Karpas-422 (cell line): ENCODE data around the gene ZNF683. TPM values are rescaled to one million over a fixed set of nuclear protein-coding genes. Genes with fewer than 3 reads are reported as not detected.

Source experiments
- DNase-seq: peaks from one replicate; pipeline ENCODE4 v3.0.0-alpha.2; 2015
- H2AFZ ChIP-seq: fragments of 200-600 bp; sonication (generic); 2 replicates; pipeline ENCODE4 v1.6.1; 2014; ENCODE audit warnings: antibody characterized with exemption, low read length, mixed read lengths
- H3K27ac ChIP-seq: fragments of 200-600 bp; sonication (generic); 2 replicates; pipeline ENCODE4 v1.5.1; 2014; ENCODE audit warnings: mild to moderate bottlenecking, low read length, moderate library complexity
- H3K27me3 ChIP-seq: fragments of 200-600 bp; sonication (generic); 2 replicates; pipeline ENCODE4 v1.6.1; 2014; ENCODE audit warnings: low read length, mixed read lengths
- H3K36me3 ChIP-seq: fragments of 200-600 bp; sonication (generic); 2 replicates; pipeline ENCODE4 v1.6.1; 2014; ENCODE audit warnings: low read length, mixed read lengths; ENCODE audit not compliant: insufficient read depth
- H3K4me1 ChIP-seq: fragments of 200-600 bp; sonication (generic); 2 replicates; pipeline ENCODE4 v1.6.1; 2014; ENCODE audit warnings: mild to moderate bottlenecking, low read length, mixed read lengths
- H3K4me2 ChIP-seq: fragments of 200-600 bp; sonication (generic); 2 replicates; pipeline ENCODE4 v1.6.1; 2014; ENCODE audit warnings: low read length, low read depth, mild to moderate bottlenecking; ENCODE audit not compliant: poor library complexity, severe bottlenecking
- H3K4me3 ChIP-seq: fragments of 200-600 bp; sonication (generic); 2 replicates; pipeline ENCODE4 v1.5.1; 2014; ENCODE audit warnings: mild to moderate bottlenecking, antibody characterized with exemption, low read length, mixed read lengths
- H3K79me2 ChIP-seq: fragments of 200-600 bp; sonication (generic); 2 replicates; pipeline ENCODE4 v1.6.1; 2014; ENCODE audit warnings: mild to moderate bottlenecking, low read length, mixed read lengths
- H3K9ac ChIP-seq: fragments of 200-600 bp; sonication (generic); 2 replicates; pipeline ENCODE4 v1.6.0; 2014; ENCODE audit warnings: low read length
- H3K9me2 ChIP-seq: fragments of 200-600 bp; sonication (generic), shearing (Covaris generic); replicated peaks from 2 replicates; pipeline ENCODE4 v1.6.0; 2014; ENCODE audit warnings: mild to moderate bottlenecking, low read length, moderate library complexity; ENCODE audit not compliant: insufficient read depth
- H3K9me3 ChIP-seq: fragments of 300-700, 200-600 bp; sonication (generic); 2 replicates; pipeline ENCODE4 v1.6.1; 2014; ENCODE audit warnings: low read length, mixed read lengths
- H4K20me1 ChIP-seq: fragments of 200-600 bp; sonication (generic); 2 replicates; pipeline ENCODE4 v1.6.1; 2014; ENCODE audit warnings: mild to moderate bottlenecking, antibody characterized with exemption, low read length, low read depth; ENCODE audit not compliant: insufficient read depth
- total RNA-seq: library from RNA; depleted of rRNA; stranded (reverse); fragments of >200 nt; shearing (Covaris generic); gene quantifications from 2 replicates; pipeline ENCODE4 v1.2.3, GENCODE V29; 2014; ENCODE audit warnings: low replicate concordance

ZNF683 gene
- total RNA-seq, 1 experiment from 2014 or later: not detected

DNA sequence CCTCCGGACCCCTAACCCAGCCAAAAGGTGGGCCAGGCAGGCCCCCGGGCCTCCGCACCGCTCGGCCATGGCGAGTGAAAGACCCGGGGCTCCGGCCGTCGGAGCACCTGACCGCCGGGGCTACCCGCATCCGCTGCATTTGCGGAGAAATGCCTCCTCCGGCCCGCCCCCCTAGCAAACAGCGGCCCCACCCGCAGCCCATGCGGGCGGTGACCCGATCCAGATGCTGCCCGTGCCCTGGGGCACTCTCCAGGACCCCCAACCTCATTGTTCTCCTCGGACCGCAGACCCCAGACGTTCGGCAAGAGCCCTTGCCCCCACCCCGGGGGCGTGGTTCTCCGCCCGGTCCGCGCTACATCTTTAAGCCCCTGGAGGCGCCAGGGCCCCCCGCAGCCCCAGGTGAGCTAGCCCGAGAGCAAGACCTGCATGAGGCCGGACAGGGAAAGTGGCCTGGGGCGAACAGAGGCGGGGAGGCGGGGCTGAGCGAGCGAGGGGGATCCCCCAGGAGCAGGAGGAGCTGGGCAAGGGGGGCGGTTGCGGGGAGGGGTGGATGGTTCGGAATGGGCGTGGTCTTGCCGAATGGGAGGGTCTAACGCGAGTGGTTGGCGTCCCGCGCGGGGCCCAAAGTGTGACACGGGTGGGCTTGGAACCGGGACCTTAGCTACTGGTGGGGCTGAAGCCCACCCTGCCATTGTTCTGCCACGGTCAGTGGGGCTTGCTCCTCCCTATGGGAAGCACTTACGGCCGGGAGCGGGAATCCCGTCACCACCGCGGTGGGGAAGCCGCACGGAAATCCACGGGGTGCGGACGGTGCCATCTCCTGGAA, 12.4 kb downstream of the ZNF683 start:
- Histone ChIP-seq H3K4me1 (peaks cover 5% of the 10 kb centered on the region), H3K36me3 (no peaks in the 10 kb centered on the region), H3K27ac (no peak overlapping the region), H3K27me3 (no peaks in the 10 kb centered on the region), H4K20me1 (no peaks in the 10 kb centered on the region), H3K4me3 (no peak overlapping the region), H3K9me3 (no peaks in the 10 kb centered on the region), H3K9me2 (no peaks in the 10 kb centered on the region), H3K9ac (no peak overlapping the region), H3K79me2 (no peaks in the 10 kb centered on the region), H3K4me2 (no peak overlapping the region), H2AFZ (no peak overlapping the region)
- no peak for DNase-seq

DNA sequence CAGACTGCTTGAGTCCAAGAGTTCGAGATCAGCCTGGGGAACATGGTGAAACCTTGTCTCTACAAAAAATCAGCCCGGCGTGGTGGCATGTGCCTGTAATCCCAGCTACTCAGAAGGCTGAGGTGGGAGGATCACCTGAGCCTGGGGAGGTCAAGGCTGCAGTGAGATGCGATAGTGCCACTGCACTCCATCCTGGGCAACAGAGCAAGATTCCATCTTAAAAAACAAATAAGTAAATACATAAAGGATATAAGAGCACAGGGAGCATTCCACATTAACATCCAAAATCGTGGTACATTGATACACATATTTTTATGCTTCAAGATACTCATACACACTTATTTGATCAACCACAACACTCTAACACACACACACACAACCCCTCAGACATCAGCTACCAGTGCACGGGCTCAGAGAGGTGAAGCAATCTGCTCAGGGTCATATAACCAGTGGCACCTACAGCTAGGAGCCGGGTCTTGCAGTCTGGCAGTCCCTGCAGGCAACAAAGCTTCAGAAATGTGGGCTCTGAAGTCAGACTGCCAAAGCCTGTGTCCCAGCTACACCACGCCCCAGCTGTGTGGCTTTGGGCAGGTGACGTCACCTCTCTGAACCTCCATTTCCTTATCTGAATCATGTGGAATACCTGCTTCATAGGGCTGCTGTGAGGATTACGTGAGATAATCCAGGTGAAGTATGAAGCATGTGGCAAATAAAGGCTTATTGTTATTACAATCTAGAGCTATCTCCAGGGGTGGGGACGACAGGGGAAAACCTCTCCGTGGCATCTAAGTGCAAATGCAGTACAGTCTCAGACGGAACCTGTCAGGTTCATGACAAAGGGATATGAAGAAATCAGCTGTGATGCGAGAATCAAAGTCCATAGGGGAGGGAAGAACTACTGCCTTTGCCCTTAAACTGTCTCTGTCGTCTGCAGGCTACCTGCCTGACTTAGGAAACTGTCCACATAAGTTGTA, 13.9 kb downstream of the ZNF683 start:
- no peak overlapping the region for H3K27ac ChIP-seq
- DNase-seq: peak; percentile 65
- no peaks in the 10 kb centered on the region for H4K20me1 ChIP-seq
- H3K9ac ChIP-seq: 0 out of 2 replicates have a peak overlapping the region, but pooled peaks have one; percentile 14
- H2AFZ ChIP-seq: peak overlapping the region; percentile 79; the same call in 1 of the 2 replicates
- no peaks in the 10 kb centered on the region for H3K79me2 ChIP-seq
- no peaks in the 10 kb centered on the region for H3K27me3 ChIP-seq
- H3K4me3 ChIP-seq: no peak overlapping the region
- no peak overlapping the region for H3K4me2 ChIP-seq
- H3K9me2 ChIP-seq: no peaks in the 10 kb centered on the region
- H3K36me3 ChIP-seq: no peaks in the 10 kb centered on the region
- H3K4me1 ChIP-seq: peaks cover 5% of the 10 kb centered on the region
- H3K9me3 ChIP-seq: no peaks in the 10 kb centered on the region

DNA sequence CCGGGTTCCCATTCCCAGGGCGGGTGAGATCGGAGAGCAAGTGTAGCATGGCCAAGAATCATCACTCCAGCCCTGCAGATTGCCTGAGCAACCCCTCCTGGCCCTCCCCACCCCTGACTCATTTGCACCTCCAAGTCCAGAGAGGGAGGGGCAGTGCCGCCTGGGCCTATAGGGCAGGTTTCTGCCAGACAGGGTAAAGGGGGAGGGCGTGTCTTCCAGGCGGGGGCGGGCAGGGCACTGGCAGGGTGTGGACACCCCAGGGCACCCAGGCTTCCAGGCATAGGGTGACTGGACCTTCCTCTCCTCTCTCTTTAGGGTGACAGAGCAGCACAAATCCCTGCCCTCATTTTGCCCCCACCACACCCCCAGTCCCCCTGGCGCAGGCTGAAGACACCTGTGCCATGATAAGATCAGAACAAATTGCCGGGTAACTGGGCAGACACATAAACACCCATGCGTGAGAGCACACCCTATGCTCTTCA, 15.4 kb downstream of the ZNF683 start:
- no peaks in the 10 kb centered on the region for H3K9me3 ChIP-seq
- H3K36me3 ChIP-seq: no peaks in the 10 kb centered on the region
- peaks cover 5% of the 10 kb centered on the region for H3K4me1 ChIP-seq
- H4K20me1 ChIP-seq: no peaks in the 10 kb centered on the region
- no peak overlapping the region for H2AFZ ChIP-seq
- no peaks in the 10 kb centered on the region for H3K27me3 ChIP-seq
- no peak overlapping the region for H3K4me2 ChIP-seq
- DNase-seq: no peak
- H3K27ac ChIP-seq: no peak overlapping the region
- H3K9ac ChIP-seq: no peak overlapping the region
- H3K4me3 ChIP-seq: no peak overlapping the region
- H3K9me2 ChIP-seq: no peaks in the 10 kb centered on the region
- H3K79me2 ChIP-seq: no peaks in the 10 kb centered on the region

DNA sequence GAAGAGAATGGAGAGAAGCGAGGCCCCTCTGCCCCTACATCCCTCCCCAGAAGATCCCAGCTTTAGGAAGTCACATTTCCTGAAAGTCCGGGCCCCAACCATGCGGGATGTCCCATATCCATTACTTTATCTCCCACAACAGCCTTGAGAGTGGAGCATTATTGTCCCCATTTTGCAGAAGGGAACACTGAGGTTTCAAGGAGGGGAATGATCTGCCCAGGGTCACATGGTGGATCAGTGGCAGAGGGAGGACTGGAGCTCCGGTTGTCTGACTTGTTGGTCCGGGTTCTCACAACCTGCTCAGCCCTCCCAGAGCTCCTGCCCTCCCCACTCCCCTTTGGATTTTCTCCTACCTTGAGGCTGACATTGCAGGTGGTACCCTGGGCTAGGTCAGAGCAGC, 16.4 kb downstream of the ZNF683 start:
- no peaks in the 10 kb centered on the region for H3K9me3 ChIP-seq
- no peak for DNase-seq
- no peak overlapping the region for H2AFZ ChIP-seq
- no peaks in the 10 kb centered on the region for H3K79me2 ChIP-seq
- no peak overlapping the region for H3K4me3 ChIP-seq
- H4K20me1 ChIP-seq: no peaks in the 10 kb centered on the region
- H3K4me2 ChIP-seq: no peak overlapping the region
- H3K27ac ChIP-seq: no peak overlapping the region
- no peaks in the 10 kb centered on the region for H3K36me3 ChIP-seq
- no peaks in the 10 kb centered on the region for H3K9me2 ChIP-seq
- no peaks in the 10 kb centered on the region for H3K27me3 ChIP-seq
- H3K4me1 ChIP-seq: peaks cover 5% of the 10 kb centered on the region
- no peak overlapping the region for H3K9ac ChIP-seq

DNA sequence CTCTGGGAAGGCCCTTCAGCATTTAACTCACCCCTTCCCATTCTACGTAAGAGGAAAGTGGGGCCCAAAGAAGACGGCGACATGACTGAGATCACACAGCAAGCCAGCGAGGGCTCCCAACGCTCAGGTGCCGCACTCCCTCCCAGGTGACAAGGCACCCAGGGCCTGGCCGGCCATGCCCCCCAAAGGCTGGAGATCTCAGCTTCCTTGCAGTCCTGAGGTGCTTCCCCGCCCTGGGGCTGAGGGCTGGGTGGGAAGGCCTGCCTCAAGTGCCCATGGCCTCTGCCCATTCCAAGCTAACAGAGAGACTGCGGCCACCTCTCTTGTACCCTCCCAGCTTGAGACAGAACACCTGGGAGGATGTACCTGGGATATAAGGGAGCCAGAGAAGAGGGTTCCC, 17.6 kb downstream of the ZNF683 start:
- DNase-seq: no peak
- H3K4me2 ChIP-seq: no peak overlapping the region
- no peak overlapping the region for H3K9ac ChIP-seq
- no peaks in the 10 kb centered on the region for H4K20me1 ChIP-seq
- no peak overlapping the region for H2AFZ ChIP-seq
- H3K4me1 ChIP-seq: peaks cover 5% of the 10 kb centered on the region
- H3K36me3 ChIP-seq: no peaks in the 10 kb centered on the region
- H3K79me2 ChIP-seq: no peaks in the 10 kb centered on the region
- no peak overlapping the region for H3K4me3 ChIP-seq
- no peaks in the 10 kb centered on the region for H3K9me2 ChIP-seq
- no peaks in the 10 kb centered on the region for H3K9me3 ChIP-seq
- H3K27ac ChIP-seq: no peak overlapping the region
- no peaks in the 10 kb centered on the region for H3K27me3 ChIP-seq

DNA sequence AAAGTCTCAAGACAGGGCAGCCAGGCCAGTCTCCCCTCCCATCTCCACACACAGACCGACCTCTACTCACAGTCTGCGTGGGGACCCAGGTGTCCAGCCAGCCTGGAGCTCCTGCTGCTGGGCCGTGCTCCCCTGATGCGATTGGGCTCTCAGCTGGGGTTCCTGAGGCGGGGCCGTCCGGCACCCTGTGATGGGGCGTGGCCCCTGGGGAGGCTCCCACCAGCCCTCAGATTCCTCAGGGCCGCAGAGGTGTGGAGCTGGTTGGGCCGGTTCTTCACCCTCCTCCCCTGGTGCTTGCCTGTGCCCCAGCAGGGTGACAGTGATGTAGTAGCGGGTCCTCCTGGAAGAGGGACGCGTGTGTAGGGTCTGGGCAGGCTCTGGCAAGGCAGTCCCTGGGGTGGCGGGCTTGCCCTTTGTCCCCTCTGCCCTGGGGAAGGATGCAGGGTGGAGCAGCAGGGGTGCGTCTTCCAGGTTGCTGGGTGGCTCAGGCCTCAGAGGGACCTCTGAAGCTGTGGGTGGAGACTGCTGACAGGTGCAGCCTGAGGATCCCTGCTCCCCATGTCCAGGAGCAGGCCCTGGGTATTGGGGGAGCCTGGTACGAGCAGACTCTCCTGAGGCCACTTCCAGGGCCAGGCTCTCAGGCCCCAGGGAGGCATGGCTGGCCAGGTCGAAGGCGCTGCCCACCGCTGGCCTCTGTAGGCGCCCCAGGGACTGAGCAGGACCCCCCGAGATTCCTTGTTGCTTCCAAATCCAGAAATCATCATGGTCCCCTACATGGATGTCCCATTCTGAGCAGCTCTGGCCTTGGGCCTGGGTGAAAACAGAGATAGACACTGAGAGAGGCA, 18.4 kb downstream of the ZNF683 start, which contains the start of gene CRYBG2:
Gene CRYBG2, minus strand, starts transcription at position 155 of the 845 bp plus-strand sequence. CDS start 7,473 bp downstream, outside the sequence.
- no peaks in the 10 kb centered on the region for H3K36me3 ChIP-seq
- H3K9ac ChIP-seq: no peak within 1 kb of the TSS
- H3K4me3 ChIP-seq: no peak within 1 kb of the TSS
- H3K4me1 ChIP-seq: peaks cover 5% of the 10 kb centered on the region
- no peak for DNase-seq
- no peaks in the 10 kb centered on the region for H4K20me1 ChIP-seq
- no peak within 1 kb of the TSS for H2AFZ ChIP-seq
- no peak within 1 kb of the TSS for H3K4me2 ChIP-seq
- H3K9me2 ChIP-seq: no peaks in the 10 kb centered on the region
- H3K9me3 ChIP-seq: no peaks in the 10 kb centered on the region
- H3K27me3 ChIP-seq: no peaks in the 10 kb centered on the region
- no peaks in the 10 kb centered on the region for H3K79me2 ChIP-seq
- H3K27ac ChIP-seq: no peak within 1 kb of the TSS

GRCh38 chr1:26353210-26353859, 19.2 kb downstream of the ZNF683 start:
- H3K36me3 ChIP-seq: no peaks in the 10 kb centered on the region
- no peaks in the 10 kb centered on the region for H3K9me3 ChIP-seq
- H3K4me3 ChIP-seq: no peak overlapping the region
- H3K9me2 ChIP-seq: no peaks in the 10 kb centered on the region
- H4K20me1 ChIP-seq: no peaks in the 10 kb centered on the region
- H3K79me2 ChIP-seq: no peaks in the 10 kb centered on the region
- H3K9ac ChIP-seq: no peak overlapping the region
- H3K27ac ChIP-seq: no peak overlapping the region
- H3K4me2 ChIP-seq: no peak overlapping the region
- H3K4me1 ChIP-seq: no peaks in the 10 kb centered on the region
- DNase-seq: no peak
- H2AFZ ChIP-seq: no peak overlapping the region
- H3K27me3 ChIP-seq: no peaks in the 10 kb centered on the region
